Measurements from ENCODE around the gene LACC1.

LACC1 gene

GRCh38 chr13:43879755-43880181 is at the start of gene LACC1:
LACC1 (plus strand) TSS chr13:43879904; CDS start chr13:43880986, 1,082 bp downstream.
- no peak for DNase-seq (ENCODE audit: low spot score)

- DNase-seq (ENCODE audit: low spot score) = no peak
These were observed 49.2 kb upstream of the LACC1 start for GRCh38 chr13:43830497-43830881.

- no peak for DNase-seq (ENCODE audit: low spot score)
These were observed 48.6 kb upstream of the LACC1 start for GRCh38 chr13:43831088-43831487.

- no peak for DNase-seq (ENCODE audit: low spot score)
These were observed 44.0 kb upstream of the LACC1 start for GRCh38 chr13:43835701-43836100.

- no peak for DNase-seq (ENCODE audit: low spot score)
These were observed 40.8 kb upstream of the LACC1 start for GRCh38 chr13:43838909-43839308.

- no peak for DNase-seq (ENCODE audit: low spot score)
These were observed 33.1 kb upstream of the LACC1 start for GRCh38 chr13:43846496-43847158.

GRCh38 chr13:43848001-43848649 is 31.6 kb upstream of the LACC1 start:
- DNase-seq (ENCODE audit: low spot score) = no peak

GRCh38 chr13:43850873-43851272 is 28.8 kb upstream of the LACC1 start:
- no peak for DNase-seq (ENCODE audit: low spot score)

GRCh38 chr13:43852923-43853404 is 26.7 kb upstream of the LACC1 start:
- no peak for DNase-seq (ENCODE audit: low spot score)

- DNase-seq (ENCODE audit: low spot score) = peak; percentile 9
These were observed 17.8 kb upstream of the LACC1 start for GRCh38 chr13:43861863-43862262.

- no peak for DNase-seq (ENCODE audit: low spot score)
These were observed 14.8 kb upstream of the LACC1 start for GRCh38 chr13:43864921-43865320.

- peak; percentile 86 for DNase-seq (ENCODE audit: low spot score)
These were observed 13.8 kb upstream of the LACC1 start for GRCh38 chr13:43865892-43866291.

- no peak for DNase-seq (ENCODE audit: low spot score)
These were observed 7.5 kb upstream of the LACC1 start for GRCh38 chr13:43872181-43872580.

- peak; percentile 69 for DNase-seq (ENCODE audit: low spot score)
These were observed 5.1 kb upstream of the LACC1 start for GRCh38 chr13:43874504-43875092.

- DNase-seq (ENCODE audit: low spot score) = no peak
These were observed 3.3 kb upstream of the LACC1 start for GRCh38 chr13:43876366-43876765.

GRCh38 chr13:43877326-43877725 is 2.4 kb upstream of the LACC1 start:
- DNase-seq (ENCODE audit: low spot score) = no peak

- no peak for DNase-seq (ENCODE audit: low spot score)
These were observed 1.9 kb upstream of the LACC1 start for GRCh38 chr13:43877766-43878165.

- DNase-seq (ENCODE audit: low spot score) = peak; percentile 63
These were observed 581 bp upstream of the LACC1 start, which contains the start of gene CCDC122 for GRCh38 chr13:43878892-43879754. CCDC122 (minus strand) TSS chr13:43879740; CDS start chr13:43869376, 10,364 bp downstream.

- no peak for DNase-seq (ENCODE audit: low spot score)
These were observed 631 bp downstream of the LACC1 start for GRCh38 chr13:43880214-43880855.

- no peak for DNase-seq (ENCODE audit: low spot score)
These were observed 1.2 kb downstream of the LACC1 start for GRCh38 chr13:43880926-43881325.

GRCh38 chr13:43881580-43881979 is 1.9 kb downstream of the LACC1 start:
- DNase-seq (ENCODE audit: low spot score) = no peak

GRCh38 chr13:43883631-43884030 is 3.9 kb downstream of the LACC1 start:
- no peak for DNase-seq (ENCODE audit: low spot score)

Measured in kidney capillary endothelial cell (primary cell).